GM18508 (cell line): ENCODE data around the gene NFKBIE.
"Not testable (repeated sequence)": the region's sequence is repeated elsewhere in the genome, so short reads cannot be mapped to it uniquely, and the experiment has no call there.

Experiments
- ATAC-seq: cut with Tn5 transposase; IDR thresholded peaks from one replicate; pipeline ENCODE4 v1.9.1; 2021; ENCODE audit warnings: moderate number of reproducible peaks; ENCODE audit not compliant: insufficient read depth, unreplicated experiment

The NFKBIE gene, protein sequence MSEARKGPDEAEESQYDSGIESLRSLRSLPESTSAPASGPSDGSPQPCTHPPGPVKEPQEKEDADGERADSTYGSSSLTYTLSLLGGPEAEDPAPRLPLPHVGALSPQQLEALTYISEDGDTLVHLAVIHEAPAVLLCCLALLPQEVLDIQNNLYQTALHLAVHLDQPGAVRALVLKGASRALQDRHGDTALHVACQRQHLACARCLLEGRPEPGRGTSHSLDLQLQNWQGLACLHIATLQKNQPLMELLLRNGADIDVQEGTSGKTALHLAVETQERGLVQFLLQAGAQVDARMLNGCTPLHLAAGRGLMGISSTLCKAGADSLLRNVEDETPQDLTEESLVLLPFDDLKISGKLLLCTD

GRCh38 chr6:44265007-44265721 lies at the start of gene NFKBIE:
TSS of gene NFKBIE (minus strand) at chr6:44265551. CDS start at chr6:44265346, 205 bp downstream.
- ATAC-seq, result no peak

DNA sequence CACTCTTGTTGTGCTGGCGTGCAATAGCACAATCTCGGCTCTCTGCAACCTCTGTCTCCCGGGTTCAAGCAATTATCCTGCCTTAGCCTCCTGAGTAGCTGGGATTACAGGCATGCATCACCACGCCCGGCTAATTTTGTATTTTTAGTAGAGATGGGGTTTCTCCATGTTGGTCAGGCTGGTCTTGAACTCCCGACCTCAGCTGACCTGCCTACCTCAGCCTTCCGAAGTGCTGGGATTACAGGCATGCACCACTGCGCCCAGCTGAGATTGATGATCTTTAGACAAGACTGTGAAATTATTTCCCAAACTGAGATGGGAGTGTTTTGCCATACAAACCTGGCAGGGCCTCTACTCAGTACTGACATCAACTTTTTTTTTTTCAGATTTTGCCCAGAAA lies 49.3 kb upstream of the NFKBIE start:
- not testable (repeated sequence) for ATAC-seq

DNA sequence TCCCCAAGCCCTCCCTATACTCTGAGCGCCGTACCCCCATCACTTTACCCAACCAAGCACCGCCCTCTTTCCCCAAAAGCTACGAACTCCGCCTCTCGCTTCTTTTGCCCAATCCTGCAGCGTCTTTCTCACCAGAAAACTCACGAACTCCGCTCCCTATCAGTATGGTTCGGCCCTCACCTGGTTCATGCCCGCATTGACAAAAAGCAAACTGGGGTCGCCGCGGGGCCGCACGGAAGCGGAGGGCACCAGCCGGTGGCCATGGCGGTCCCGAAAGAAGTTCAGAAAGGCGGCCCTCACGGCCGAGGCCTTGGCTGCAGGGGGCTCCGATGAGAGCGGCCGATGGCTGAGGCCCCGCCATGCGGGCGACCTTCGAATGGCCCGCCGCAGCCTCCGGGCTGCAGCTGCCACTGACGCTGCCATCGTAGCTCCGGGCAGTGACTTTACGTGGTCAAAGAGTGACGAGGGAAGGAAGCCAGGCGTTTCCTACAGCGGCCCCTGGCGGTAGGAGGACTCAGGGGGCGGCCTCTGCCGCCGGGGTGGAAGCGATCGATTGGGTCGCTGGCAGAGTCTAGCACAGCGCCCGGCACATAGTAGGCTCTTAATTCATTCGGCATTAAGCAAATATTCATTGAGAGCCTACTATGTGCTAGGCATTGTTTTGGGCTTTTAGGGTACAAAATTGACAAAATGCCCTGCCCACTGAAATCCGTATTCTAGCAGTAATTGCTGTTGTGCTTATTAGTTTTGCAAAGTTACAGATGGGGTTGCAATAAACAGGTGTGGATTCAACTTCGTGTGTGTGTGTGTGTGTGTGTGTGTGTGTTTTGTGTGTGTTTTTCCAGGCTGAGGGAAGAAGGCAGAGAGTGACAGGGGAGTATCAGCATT lies 47.8 kb upstream of the NFKBIE start, which contains the start of gene AARS2:
Gene AARS2, minus strand, starts transcription at position 447 of the 888 bp plus-strand sequence. Its CDS starts 24 bp downstream, at position 423.
- no peak for ATAC-seq

GRCh38 chr6:44311767-44312166 lies 46.4 kb upstream of the NFKBIE start:
- no peak for ATAC-seq

- ATAC-seq, result no peak
These were observed 46.0 kb upstream of the NFKBIE start for GRCh38 chr6:44311304-44311703.

DNA sequence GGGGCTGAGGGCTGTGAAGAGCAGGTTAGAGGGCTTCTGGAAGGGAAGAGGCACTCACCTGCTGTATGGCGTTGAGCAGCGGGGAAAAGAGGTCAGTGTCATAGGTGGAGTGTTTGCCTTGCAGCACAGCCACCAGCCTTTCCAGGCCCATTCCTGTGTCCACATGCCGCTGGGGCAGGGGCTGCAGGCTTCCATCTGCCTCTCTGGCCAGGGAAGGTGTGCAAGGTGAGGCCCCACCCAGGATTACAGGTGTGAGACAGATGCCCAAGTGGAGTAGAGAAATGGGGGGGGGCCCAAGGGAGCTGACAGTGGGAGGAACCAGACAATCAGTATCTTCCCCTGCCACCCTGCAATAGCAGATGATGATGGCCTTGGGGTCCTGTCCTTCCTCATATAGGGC lies 44.9 kb upstream of the NFKBIE start:
- ATAC-seq, result no peak

GRCh38 chr6:44309631-44310030 lies 44.3 kb upstream of the NFKBIE start:
- no peak for ATAC-seq

DNA sequence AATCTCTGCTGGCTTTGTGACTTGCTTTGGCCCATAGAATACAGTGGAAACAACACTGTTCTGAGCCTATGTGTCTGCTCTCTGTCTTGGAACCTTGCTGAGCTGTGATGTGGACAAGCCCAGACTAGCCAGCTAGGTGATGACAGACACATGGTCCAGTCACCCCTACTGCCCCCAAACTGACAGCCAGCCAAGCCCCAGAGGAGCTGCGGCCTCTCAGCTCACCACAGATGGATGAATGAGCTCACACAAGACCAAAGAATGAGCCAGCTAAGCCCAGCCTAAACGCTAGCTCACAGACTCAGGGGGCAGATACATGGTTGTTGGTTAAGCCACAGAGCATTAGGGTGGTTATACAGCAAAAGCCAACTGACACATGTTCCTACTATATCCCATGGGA lies 43.7 kb upstream of the NFKBIE start:
- no peak for ATAC-seq

- no peak for ATAC-seq
These were observed 41.9 kb upstream of the NFKBIE start for GRCh38 chr6:44307217-44307616.

DNA sequence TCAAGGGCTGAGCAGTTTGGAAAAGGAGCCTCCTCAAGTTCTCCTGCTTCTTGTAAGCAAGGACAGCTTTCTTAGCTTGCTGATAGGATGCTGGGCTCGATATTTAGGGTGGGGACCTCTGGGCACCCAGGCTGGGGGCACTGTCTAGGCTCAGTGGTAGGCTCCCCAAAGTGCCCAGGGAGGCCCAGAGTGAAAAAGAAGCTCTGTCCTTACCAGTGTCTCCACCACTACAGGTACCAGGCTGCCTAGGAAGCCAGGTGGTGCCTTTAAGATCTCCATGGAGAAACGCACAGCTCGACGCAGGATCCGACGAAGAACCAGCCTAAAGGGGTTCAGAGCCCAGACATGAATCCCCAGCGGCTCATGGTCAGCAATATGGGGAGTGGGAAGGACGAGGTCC lies 41.4 kb upstream of the NFKBIE start:
- no peak for ATAC-seq

GRCh38 chr6:44305200-44305725 lies 39.9 kb upstream of the NFKBIE start:
- no peak for ATAC-seq

DNA sequence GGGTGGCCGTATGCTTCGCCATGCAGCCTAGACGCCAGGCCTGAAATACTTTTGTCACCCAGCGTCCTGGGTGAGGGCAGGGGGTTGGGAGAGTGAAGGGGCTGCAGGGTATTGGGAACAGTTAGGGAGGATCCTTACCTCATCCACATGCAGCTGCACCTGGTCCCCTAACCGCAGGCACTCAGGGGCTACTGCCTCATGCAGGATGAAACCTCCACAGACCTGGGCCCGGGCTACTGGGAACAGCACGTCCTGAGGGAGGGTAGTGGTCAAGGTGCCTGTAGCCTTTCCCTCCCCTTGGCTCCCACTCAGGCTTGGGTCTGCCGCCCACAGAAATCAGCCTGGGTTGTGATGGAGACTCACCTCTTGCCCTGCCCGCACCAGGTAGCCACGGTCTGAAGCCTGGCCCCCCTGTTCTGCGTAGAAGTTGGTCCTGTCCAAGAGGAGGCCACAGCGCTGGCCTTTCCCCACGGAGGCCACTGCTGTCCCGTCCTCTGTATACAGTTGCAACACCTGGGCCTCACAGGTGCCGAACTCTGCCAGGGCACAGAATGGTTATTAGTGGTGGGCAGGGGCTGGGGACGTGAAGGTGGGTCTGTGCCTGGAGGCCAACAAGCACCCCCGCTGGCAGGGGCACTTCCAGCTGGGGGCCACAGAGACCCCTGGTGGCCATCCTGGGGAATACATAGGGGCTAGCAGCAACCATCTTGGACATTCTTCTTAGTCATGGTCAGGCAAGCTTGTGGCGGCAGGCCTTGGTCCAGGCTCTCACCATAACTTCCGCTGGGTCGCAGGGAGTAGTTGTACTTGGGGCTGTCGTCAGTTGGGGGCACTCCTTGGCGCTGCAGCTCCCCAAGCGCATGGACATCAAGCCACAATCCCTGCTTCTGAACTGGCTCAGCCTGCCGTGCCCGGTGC lies 39.2 kb upstream of the NFKBIE start:
- ATAC-seq, result no peak

DNA sequence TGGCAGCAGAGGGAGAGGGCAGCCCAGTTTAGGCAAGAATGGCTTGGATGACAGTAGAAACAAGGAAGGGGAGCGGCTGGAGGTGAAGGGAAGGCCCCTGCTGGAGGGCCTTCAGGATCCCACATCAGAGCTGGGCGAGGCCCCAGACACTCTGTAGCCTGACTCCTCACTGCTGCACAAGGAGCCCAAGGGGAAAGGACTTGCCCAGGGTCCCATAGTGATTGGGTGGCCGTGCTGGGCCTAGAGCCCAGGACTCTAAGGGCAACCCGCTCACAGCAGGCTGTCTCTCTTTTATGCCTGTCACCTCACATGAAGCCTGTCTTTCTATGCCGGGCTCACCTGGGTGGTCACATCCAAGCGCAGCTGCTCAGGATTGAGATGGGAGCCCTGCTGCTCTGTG lies 38.5 kb upstream of the NFKBIE start:
- ATAC-seq, result no peak

GRCh38 chr6:44302856-44303255 lies 37.5 kb upstream of the NFKBIE start:
- ATAC-seq, result no peak

DNA sequence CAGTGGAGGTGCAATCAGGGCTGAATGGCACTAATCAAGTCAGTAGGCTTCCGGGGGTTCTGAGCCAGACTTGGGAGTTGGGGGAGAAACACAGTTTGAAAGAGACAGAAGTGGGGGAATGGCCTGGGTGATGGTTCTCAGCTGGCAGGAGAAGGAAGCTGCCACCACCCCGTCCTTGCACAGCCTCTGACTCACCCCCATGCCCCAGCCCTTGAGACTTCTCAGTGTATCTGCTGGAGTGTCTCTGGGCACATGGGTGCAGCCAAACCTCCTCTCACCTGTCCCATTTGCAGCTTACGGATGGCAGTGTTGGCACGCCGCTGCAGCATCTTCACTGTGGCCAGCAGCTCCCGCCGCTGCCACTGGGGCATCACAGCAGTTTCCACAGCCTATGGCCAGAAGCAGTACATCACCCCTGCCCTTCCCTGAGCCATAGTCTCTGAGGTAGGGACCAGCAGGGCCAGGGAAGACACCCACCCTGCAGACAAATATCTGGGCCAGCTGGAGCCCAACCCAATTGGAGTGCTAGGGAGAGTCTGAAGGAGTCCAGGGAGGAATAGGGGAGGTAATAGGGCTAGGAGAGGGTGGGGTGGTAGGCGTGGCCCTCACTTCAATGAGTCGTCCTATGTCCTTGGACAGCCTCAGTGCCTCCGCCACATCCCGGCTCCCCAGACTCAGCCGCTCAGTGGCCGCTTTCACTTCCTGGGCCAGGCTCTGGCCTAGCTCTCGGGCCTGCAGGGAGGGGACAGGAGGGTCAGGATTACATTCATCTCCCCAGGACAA lies 36.6 kb upstream of the NFKBIE start:
- no peak for ATAC-seq

GRCh38 chr6:44301106-44301505 lies 35.8 kb upstream of the NFKBIE start:
- ATAC-seq, result no peak

GRCh38 chr6:44300292-44300823 lies 35.0 kb upstream of the NFKBIE start:
- no peak for ATAC-seq

GRCh38 chr6:44298864-44299263 lies 33.5 kb upstream of the NFKBIE start:
- no peak for ATAC-seq
